HepG2 (cell line): ENCODE data around the gene NUP62. TPM values are rescaled to one million over a fixed set of nuclear protein-coding genes. Genes with fewer than 3 reads are reported as not detected.
A peak's percentile ranks its signal among the peaks of the same experiment; 100 is the strongest.

Experiments
- ERF ChIP-seq: IDR thresholded peaks from 2 replicates; pipeline ENCODE4 v1.6.1; 2018; ENCODE audit warnings: missing biosample characterization, missing genetic modification reagents
- FOXA1 ChIP-seq, 2 experiments: fragments of 450-650 bp in 1 of 2; sonication (generic) in 1 of 2; formaldehyde crosslinking in 1 of 2; IDR thresholded peaks; 2 replicates each; pipeline versions ENCODE4 v1.4.0 to v1.6.1; 2016 to 2020; ENCODE audit warnings: missing genetic modification reagents in 1 of 2
- HES4 ChIP-seq: sonication (generic); formaldehyde crosslinking; IDR thresholded peaks from 2 replicates; pipeline ENCODE4 v1.9.0; 2021; ENCODE audit warnings: mild to moderate bottlenecking, missing genetic modification reagents, borderline replicate concordance
- HINFP ChIP-seq: sonication (generic); formaldehyde crosslinking; IDR thresholded peaks from 2 replicates; pipeline ENCODE4 v1.4.0; 2020; ENCODE audit warnings: low read depth, mild to moderate bottlenecking, missing genetic modification reagents
- MATR3 ChIP-seq: sonication (generic); formaldehyde crosslinking; IDR thresholded peaks from 2 replicates; pipeline ENCODE4 v1.4.0; 2020; ENCODE audit warnings: missing genetic modification reagents
- MED13 ChIP-seq: sonication (generic); formaldehyde crosslinking; IDR thresholded peaks from 2 replicates; pipeline ENCODE4 v1.5.0; 2020; ENCODE audit warnings: missing genetic modification reagents
- NONO ChIP-seq, 2 experiments: fragments of 450-650 bp in 1 of 2; sonication (generic) in 1 of 2; formaldehyde crosslinking in 1 of 2; IDR thresholded peaks in 1 of 2; conservative IDR thresholded peaks in 1 of 2; 2 replicates each; pipeline versions ENCODE4 v1.6.1 to v1.8.0; 2017 to 2022; ENCODE audit warnings: mild to moderate bottlenecking in 1 of 2, missing genetic modification reagents in 1 of 2, moderate library complexity in 1 of 2
- PHF21A ChIP-seq: sonication (generic); formaldehyde crosslinking; IDR thresholded peaks from 2 replicates; pipeline ENCODE4 v1.5.0; 2020; ENCODE audit warnings: mild to moderate bottlenecking, missing genetic modification reagents
- SETDB1 ChIP-seq: sonication (generic); formaldehyde crosslinking; IDR thresholded peaks from 2 replicates; pipeline ENCODE4 v1.5.1; 2020; ENCODE audit warnings: missing genetic modification reagents, mild to moderate bottlenecking, borderline replicate concordance
- SIN3B ChIP-seq: fragments of 150-350 bp; IDR thresholded peaks from 2 replicates; pipeline ENCODE4 v1.6.1; 2014; ENCODE audit warnings: low read length
- SP2 ChIP-seq: sonication (generic); formaldehyde crosslinking; IDR thresholded peaks from 2 replicates; pipeline ENCODE4 v1.5.1; 2020; ENCODE audit warnings: mild to moderate bottlenecking, missing genetic modification reagents
- SP4 ChIP-seq: sonication (generic); formaldehyde crosslinking; IDR thresholded peaks from 2 replicates; pipeline ENCODE4 v1.8.1; 2023; ENCODE audit warnings: mild to moderate bottlenecking, missing genetic modification reagents
- TGIF2 ChIP-seq: IDR thresholded peaks from 2 replicates; pipeline ENCODE4 v1.6.1; 2016; ENCODE audit warnings: control low read depth, missing compliant biosample characterization
- TRIM24 ChIP-seq: sonication (generic); formaldehyde crosslinking; IDR thresholded peaks from 2 replicates; pipeline ENCODE4 v1.8.0; 2022; ENCODE audit warnings: mild to moderate bottlenecking, missing genetic modification reagents
- ZNF691 ChIP-seq: sonication (generic); formaldehyde crosslinking; IDR thresholded peaks from 2 replicates; pipeline ENCODE4 v1.4.0; 2020; ENCODE audit warnings: missing genetic modification reagents, low read depth, mild to moderate bottlenecking, borderline replicate concordance
- polyA plus RNA-seq, 8 experiments: library from polyadenylated mRNA; depleted of rRNA in 3 of 8; stranded (reverse) in 7 of 8; unstranded in 1 of 8; fragments of >200 nt; fragmentation: Illumina TruSeq in 4 of 8; extraction: Trizol in 4 of 8; gene quantifications; 2 replicates each; pipeline versions ENCODE4 v1.2.1 to v1.2.3, GENCODE V29; 2011 to 2016; ENCODE audit warnings: low read depth in 4 of 8, missing spikeins in 1 of 8, mixed read lengths in 1 of 8; ENCODE audit not compliant: insufficient read depth in 1 of 8
- total RNA-seq, 5 experiments: library from RNA; depleted of rRNA; stranded (reverse); fragments of >200 nt; fragmentation: Illumina TruSeq; extraction: Trizol; gene quantifications; 2 replicates each; pipeline ENCODE4 v1.2.3, GENCODE V29; 2016; ENCODE audit warnings: low read depth in 1 of 5
- TF ChIP-seq, protein P1 (sequence below): IDR thresholded peaks from 2 replicates; pipeline ENCODE4 v1.6.1; 2018; ENCODE audit warnings: missing genetic modification reagents
- TF ChIP-seq, protein P2 (sequence below): sonication (generic); formaldehyde crosslinking; IDR thresholded peaks from 2 replicates; pipeline ENCODE4 v1.5.0; 2020; ENCODE audit warnings: mild to moderate bottlenecking, missing genetic modification reagents
- TF ChIP-seq, protein P3 (sequence below): sonication (generic); formaldehyde crosslinking; IDR thresholded peaks from 2 replicates; pipeline ENCODE4 v1.4.0; 2020; ENCODE audit warnings: low read depth, missing genetic modification reagents

Gene NUP62
- total and polyA plus RNA-seq, 2 of the 13 experiments (the other 11 are each of a cell fraction or from before 2014, with no cell fraction given): 16.5 to 41.5 TPM

- TF ChIP-seq HINFP (no peak; the same call in 1 of the 2 replicates), MATR3 (CRISPR knock-in tag) (no peak), SETDB1 (CRISPR knock-in tag) (no peak), FOXA1 (IDR thresholded peaks at IDR 0.05) (no peak), FOXA1 (CRISPR knock-in tag; IDR thresholded peaks at IDR 0.05) (peak; percentile 26; the same call in 1 of the 2 replicates), SP2 (peak; percentile 53), ERF (peak; percentile 74), HES4 (CRISPR knock-in tag) (peak; percentile 47; the same call in 1 of the 2 replicates), PHF21A (CRISPR knock-in tag) (peak; percentile 15; the same call in 1 of the 2 replicates), TGIF2 (CRISPR knock-in tag) (no peak), ZNF691 (no peak; the same call in 1 of the 2 replicates), SIN3B (no peak), TRIM24 (CRISPR knock-in tag) (no peak), SP4 (CRISPR knock-in tag) (peak; percentile 97), MED13 (peak; percentile 22; the same call in 1 of the 2 replicates), NONO (IDR thresholded peaks at IDR 0.05) (no peak), NONO (CRISPR knock-in tag; conservative IDR thresholded peaks at IDR 0.05) (peak; percentile 83)
- TF ChIP-seq, protein P1, sequence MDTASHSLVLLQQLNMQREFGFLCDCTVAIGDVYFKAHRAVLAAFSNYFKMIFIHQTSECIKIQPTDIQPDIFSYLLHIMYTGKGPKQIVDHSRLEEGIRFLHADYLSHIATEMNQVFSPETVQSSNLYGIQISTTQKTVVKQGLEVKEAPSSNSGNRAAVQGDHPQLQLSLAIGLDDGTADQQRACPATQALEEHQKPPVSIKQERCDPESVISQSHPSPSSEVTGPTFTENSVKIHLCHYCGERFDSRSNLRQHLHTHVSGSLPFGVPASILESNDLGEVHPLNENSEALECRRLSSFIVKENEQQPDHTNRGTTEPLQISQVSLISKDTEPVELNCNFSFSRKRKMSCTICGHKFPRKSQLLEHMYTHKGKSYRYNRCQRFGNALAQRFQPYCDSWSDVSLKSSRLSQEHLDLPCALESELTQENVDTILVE (CRISPR knock-in tag): 0 out of 2 replicates have a peak, but pooled peaks have one; percentile 36
- TF ChIP-seq, protein P2, sequence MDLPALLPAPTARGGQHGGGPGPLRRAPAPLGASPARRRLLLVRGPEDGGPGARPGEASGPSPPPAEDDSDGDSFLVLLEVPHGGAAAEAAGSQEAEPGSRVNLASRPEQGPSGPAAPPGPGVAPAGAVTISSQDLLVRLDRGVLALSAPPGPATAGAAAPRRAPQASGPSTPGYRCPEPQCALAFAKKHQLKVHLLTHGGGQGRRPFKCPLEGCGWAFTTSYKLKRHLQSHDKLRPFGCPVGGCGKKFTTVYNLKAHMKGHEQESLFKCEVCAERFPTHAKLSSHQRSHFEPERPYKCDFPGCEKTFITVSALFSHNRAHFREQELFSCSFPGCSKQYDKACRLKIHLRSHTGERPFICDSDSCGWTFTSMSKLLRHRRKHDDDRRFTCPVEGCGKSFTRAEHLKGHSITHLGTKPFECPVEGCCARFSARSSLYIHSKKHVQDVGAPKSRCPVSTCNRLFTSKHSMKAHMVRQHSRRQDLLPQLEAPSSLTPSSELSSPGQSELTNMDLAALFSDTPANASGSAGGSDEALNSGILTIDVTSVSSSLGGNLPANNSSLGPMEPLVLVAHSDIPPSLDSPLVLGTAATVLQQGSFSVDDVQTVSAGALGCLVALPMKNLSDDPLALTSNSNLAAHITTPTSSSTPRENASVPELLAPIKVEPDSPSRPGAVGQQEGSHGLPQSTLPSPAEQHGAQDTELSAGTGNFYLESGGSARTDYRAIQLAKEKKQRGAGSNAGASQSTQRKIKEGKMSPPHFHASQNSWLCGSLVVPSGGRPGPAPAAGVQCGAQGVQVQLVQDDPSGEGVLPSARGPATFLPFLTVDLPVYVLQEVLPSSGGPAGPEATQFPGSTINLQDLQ (CRISPR knock-in tag): 0 out of 2 replicates have a peak, but pooled peaks have one; percentile 52
- TF ChIP-seq, protein P3, sequence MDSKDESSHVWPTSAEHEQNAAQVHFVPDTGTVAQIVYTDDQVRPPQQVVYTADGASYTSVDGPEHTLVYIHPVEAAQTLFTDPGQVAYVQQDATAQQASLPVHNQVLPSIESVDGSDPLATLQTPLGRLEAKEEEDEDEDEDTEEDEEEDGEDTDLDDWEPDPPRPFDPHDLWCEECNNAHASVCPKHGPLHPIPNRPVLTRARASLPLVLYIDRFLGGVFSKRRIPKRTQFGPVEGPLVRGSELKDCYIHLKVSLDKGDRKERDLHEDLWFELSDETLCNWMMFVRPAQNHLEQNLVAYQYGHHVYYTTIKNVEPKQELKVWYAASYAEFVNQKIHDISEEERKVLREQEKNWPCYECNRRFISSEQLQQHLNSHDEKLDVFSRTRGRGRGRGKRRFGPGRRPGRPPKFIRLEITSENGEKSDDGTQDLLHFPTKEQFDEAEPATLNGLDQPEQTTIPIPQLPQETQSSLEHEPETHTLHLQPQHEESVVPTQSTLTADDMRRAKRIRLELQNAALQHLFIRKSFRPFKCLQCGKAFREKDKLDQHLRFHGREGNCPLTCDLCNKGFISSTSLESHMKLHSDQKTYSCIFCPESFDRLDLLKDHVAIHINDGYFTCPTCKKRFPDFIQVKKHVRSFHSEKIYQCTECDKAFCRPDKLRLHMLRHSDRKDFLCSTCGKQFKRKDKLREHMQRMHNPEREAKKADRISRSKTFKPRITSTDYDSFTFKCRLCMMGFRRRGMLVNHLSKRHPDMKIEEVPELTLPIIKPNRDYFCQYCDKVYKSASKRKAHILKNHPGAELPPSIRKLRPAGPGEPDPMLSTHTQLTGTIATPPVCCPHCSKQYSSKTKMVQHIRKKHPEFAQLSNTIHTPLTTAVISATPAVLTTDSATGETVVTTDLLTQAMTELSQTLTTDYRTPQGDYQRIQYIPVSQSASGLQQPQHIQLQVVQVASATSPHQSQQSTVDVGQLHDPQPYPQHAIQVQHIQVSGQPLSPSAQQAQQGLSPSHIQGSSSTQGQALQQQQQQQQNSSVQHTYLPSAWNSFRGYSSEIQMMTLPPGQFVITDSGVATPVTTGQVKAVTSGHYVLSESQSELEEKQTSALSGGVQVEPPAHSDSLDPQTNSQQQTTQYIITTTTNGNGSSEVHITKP: peak; percentile 62
These were observed 543 bp upstream of the NUP62 start (continued) for GRCh38 chr19:49929611-49930482.
